Activated CD4-positive, alpha-beta T cell treated with anti-CD3 and anti-CD28 coated beads, Interleukin-2, Interleukin-4, amounts not matched to agents 100 ng/mL and 50 ng/mL, durations not matched to agents 16 hours and 8 hours (primary cell): ENCODE results near the gene RNF141.

Source experiments
- DNase-seq: peaks from one replicate; pipeline ENCODE4 v3.0.0-alpha.2; 2020; ENCODE audit warnings: low spot score

Gene RNF141

GRCh38 chr11:10522921-10523320 is 18.1 kb downstream of the RNF141 start:
- DNase-seq = no peak

GRCh38 chr11:10522276-10522675 is 18.7 kb downstream of the RNF141 start:
- no peak for DNase-seq

GRCh38 chr11:10520562-10520961 is 20.4 kb downstream of the RNF141 start:
- no peak for DNase-seq

DNA sequence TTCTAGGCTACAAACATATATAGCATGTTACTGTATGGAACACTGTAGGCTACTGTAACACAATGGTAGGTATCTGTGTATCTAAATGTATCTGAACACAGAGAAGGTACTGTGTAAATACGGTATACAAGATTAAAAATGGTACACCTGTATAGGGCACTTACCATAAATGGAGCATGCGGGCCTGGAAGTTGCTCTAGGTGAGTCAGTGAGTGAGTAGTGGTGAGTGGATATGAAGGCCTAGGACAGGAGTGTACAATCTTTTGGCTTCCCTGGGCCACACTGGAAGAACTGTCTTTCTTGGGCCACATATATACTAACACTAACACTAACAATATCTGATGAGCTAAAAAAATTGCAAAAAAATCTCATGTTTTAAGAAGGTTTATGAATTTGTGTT is 21.4 kb downstream of the RNF141 start:
- DNase-seq = no peak

- no peak for DNase-seq
Observed at GRCh38 chr11:10518891-10519290, 22.1 kb downstream of the RNF141 start.

DNA sequence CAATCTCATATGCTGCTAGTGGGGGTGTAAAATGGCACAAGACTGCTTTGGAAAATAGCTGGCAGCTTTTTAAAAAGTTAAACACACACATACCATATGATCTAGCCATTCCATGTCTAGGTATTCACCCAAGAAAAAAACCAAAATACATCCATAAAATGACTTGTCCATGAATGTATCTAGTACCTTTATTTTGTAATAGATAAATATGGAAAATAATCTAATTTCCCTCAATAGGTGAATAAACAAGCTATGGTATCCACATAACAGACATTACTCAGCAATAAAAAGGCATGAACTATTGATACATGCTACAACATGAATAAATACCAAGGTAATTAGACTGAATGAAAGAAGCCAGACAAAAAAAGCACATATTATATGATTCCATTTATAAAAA is 22.9 kb downstream of the RNF141 start:
- no peak for DNase-seq

DNA sequence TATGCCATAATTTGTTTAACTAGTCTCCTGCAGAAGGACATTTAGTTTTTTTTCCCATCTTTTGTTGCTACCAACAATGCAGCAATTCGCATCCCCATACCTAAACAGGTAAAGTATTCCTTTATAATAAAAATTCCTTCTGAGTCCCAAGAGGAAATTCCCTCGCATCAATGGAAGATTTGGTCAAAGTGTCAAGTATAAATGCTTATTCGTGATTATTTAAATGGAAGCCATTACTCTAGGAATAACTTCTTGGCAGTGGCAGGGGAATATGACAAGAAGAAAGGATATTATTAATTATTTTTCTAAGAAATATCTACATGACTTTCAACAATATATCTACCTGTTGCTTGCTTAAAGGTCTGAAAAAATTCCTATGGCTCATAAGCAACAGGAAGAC is 25.6 kb downstream of the RNF141 start:
- DNase-seq = no peak

DNA sequence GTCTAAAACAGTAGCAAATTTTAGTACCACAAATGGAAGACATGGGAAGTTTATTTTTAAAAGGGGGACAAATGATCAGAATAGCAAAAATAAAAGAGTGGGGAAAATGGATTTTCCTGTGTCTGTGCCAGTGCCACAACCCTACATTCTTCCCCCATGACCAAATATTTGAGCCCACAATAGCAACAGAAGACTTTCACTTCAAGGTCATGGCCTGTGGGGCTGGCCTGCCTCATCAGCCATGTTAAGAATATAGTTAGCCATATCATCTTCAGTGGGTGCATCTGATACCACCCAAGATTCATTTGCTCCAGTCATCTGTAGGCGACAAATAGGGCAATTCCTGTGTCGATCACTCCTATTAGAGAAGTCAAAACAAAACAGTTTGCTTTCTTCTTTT is 26.3 kb downstream of the RNF141 start:
- DNase-seq = no peak

- no peak for DNase-seq
Observed at GRCh38 chr11:10514202-10514601, 26.8 kb downstream of the RNF141 start.

GRCh38 chr11:10511181-10511621 is 29.8 kb downstream of the RNF141 start:
- no peak for DNase-seq

- DNase-seq = no peak
Observed at GRCh38 chr11:10506008-10506370, 35.0 kb downstream of the RNF141 start.

- no peak for DNase-seq
Observed at GRCh38 chr11:10505278-10506007, 35.5 kb downstream of the RNF141 start.

DNA sequence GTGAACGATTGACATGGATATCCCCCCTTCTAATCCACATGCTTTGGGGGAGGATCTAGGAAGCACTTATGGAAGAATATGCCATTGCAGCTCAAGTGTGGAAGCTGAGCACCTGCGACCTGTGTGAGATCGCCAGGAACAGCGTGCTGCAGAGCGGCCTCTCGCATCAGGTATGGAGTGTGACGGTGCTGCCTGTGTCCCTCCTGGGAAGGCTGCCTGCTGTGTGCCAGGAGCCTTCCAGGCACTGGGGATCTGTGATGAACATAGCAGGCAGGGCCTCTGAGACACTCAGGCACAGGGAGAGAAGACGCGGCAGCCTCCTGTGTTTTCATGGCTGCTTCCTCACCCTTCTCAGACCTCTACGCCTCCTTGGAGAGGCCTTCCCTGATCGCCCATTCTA is 36.5 kb downstream of the RNF141 start:
- no peak for DNase-seq

GRCh38 chr11:10503777-10504480 is 37.1 kb downstream of the RNF141 start:
- DNase-seq = no peak

DNA sequence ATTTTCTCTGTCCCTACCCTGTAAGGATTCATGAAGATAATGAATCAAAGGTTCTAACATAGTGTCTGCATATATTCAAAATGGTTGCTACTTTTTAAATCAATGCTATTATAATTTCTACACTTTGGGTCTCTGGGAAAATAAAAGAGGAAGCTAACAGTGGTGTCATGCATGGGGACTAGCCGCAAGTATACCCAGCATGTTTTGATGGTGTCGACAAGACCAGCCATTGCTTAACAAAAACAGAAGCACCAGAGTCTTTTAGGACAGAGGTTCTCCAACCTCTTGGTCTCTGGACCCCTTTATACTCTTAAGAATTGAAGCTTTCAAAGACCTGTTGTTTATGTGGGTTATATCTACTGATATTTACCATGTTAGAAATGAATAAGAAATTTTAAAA is 37.8 kb downstream of the RNF141 start:
- no peak for DNase-seq

DNA sequence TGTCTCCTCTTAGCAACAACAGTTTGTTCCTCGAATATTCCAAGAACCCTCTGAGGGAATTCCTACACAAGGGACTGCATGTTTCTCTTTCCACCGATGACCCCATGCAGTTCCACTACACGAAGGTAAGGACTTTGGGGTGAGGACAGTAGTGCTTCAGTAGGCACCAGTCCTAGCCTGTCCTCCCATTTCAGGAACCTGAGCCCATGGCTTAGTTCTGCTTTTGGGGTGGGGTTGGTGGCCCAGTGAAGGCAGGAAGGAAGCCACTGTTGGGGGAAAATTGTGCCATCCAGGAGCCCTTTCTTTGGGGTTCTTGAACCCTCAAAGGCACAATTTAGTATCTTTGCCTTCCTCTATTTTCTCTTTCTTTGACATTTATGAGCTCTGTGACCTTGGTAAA is 38.2 kb downstream of the RNF141 start:
- no peak for DNase-seq

DNA sequence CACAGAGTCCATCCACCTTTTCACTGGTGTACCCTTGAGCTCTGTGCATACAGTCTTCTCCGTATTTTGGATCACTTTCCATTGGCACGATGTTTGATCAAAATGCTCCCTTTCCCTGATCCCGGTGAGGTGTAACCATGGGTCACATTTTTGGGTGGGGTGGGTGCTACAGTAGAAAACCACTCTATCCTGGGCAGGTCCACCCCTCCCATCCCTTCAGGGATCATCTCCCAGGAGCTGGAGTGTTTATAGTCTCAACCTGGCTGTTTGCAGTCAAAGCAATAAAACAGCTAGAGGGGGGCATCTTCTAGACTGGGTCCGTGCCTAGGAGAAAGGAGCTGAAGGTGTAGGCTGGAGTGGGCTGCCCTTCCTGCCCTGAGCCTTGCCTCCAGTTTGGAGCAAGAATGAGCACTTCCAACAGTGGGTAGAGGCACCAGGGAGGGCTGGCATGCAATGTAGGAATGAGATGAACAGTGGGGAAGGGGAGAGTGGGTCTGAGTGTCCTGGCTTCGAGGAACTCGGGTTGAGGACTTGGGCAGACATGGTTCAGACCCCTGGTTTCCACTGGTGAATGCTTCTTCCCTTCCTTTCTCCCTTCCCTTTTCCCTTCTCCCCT is 38.8 kb downstream of the RNF141 start:
- no peak for DNase-seq

- DNase-seq = no peak
Observed at GRCh38 chr11:10500757-10501684, 40.0 kb downstream of the RNF141 start.

- no peak for DNase-seq
Observed at GRCh38 chr11:10499874-10500601, 40.9 kb downstream of the RNF141 start.

DNA sequence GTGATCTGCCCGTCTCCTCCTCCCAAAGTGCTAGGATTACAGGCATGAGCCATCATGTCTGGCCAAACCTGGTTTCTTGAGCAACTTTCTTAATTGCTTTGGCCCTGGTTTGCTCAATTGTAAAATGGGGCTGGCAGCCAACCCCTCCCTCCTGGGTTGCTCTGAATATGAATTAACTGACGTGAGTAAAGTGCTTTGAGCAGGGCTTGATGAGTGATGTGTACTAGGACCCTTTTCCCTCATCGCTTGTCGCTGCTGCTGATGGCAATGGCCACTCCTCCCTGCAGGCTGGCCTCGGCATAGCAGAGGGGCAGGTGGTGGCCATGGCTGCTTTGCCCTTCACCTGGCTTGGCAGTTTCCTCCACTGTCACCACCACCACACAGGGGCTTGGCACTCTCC is 41.5 kb downstream of the RNF141 start:
- DNase-seq = no peak

DNA sequence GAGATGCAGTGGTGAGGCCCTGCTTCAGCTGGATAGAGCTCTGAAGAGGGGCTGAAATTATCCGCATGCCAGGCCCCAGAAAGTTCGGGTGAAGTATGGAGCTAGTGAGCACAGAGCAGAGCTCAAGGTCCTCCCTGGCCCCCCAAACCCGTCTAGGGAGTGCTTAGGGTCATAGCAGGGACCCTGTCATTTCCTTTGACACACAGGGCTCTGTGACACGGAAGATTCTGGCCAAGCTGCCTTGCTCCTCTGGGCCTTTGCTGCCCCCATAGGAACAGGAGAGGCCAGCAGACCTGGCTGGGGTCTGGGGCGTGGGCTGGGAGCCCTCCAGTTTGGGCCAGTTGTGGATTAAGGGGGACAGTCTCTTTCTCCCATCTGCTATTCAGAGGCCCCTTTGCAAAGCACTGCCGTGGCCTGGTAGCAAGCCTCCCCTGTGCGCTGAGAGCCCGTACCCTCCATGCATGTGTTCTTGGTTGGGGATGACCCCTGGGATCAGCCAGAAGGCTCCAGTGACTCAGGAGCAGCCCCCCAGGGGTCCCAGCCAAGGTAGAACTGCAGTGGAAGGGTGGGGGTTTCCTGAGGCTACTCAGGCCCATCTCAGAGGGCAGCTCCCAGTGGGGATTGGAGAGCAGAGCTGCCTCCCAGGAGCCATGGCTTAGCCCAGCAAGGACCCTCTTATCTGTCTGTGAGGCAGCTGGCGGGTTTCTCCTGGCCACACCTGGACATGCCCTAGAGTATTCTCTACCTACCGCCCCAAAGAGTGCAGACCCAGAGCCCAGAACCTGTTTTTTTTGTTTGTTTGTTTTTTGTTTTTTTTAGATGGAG is 42.3 kb downstream of the RNF141 start:
- no peak for DNase-seq
